Mucosa of rectum (tissue), 2 donors: ENCODE measurements around the gene WIPF2.

ENCODE experiments used
- H3K27ac ChIP-seq, 2 donors: one replicate each; pipeline ENCODE4 v1.7.0; 2013; ENCODE audit warnings: inconsistent platforms in 2 of 2, low read depth in 2 of 2, low read length in 2 of 2
- H3K27me3 ChIP-seq, 2 donors: one replicate each; pipeline ENCODE4 v1.7.0; 2013; ENCODE audit warnings: low read length in 2 of 2; ENCODE audit not compliant: control insufficient read depth in 2 of 2, insufficient read depth in 2 of 2
- H3K36me3 ChIP-seq, 2 donors: one replicate each; pipeline ENCODE4 v1.7.0; 2013; ENCODE audit warnings: low read length in 2 of 2; ENCODE audit not compliant: control insufficient read depth in 2 of 2, insufficient read depth in 2 of 2
- H3K4me1 ChIP-seq, 2 donors: one replicate each; pipeline ENCODE4 v1.7.0; 2013; ENCODE audit warnings: low read length in 2 of 2, mild to moderate bottlenecking in 1 of 2; ENCODE audit not compliant: control insufficient read depth in 2 of 2, insufficient read depth in 2 of 2
- H3K4me3 ChIP-seq, 2 donors: one replicate each; pipeline ENCODE4 v1.7.0; 2013; ENCODE audit warnings: low read length in 2 of 2
- H3K9ac ChIP-seq, 2 donors: one replicate each; pipeline ENCODE4 v1.7.0; 2013; ENCODE audit warnings: low read length in 2 of 2, low read depth in 1 of 2, mild to moderate bottlenecking in 1 of 2
- H3K9me3 ChIP-seq, 2 donors: one replicate each; pipeline ENCODE4 v1.7.0; 2013; ENCODE audit warnings: low read length in 2 of 2; ENCODE audit not compliant: control insufficient read depth in 2 of 2
- donor health status: healthy.
- donor health status: Normal muscosa, but diverticular disease.

Gene WIPF2

DNA sequence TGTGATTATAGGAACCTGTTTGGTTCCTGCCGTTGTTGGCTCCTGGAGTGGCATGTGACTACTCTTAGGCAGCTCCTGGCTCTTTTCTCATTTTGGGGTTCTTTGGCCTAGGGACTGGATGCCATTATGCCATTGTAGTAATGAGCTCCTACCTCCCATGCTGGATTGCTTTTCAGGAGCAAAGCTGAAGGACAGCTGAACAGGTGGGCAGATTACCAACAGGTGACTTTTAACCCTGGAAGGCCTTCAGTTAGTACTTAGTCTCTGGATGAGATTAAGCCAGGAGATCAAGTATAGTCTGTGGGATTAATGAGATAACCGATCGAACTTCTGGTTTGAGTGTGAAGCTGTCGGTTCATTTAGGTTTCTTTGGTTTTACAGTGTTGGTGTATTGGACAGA lies 25.2 kb downstream of the WIPF2 start:
- Histone ChIP-seq H3K9ac (peak overlapping the region in 1 of 2 donors; percentile 26), H3K4me3 (no peak overlapping the region), H3K4me1 (no peaks in the 10 kb centered on the region), H3K27me3 (no peaks in the 10 kb centered on the region), H3K9me3 (no peaks in the 10 kb centered on the region), H3K27ac (no peak overlapping the region), H3K36me3 (peaks cover 0 to 1% of the 10 kb centered on the region in 2 donors)

GRCh38 chr17:40247926-40248495 lies 28.9 kb downstream of the WIPF2 start:
- Histone ChIP-seq H3K4me1 (peaks cover 5 to 6% of the 10 kb centered on the region in 2 donors), H3K9me3 (no peaks in the 10 kb centered on the region), H3K36me3 (no peaks in the 10 kb centered on the region), H3K4me3 (no peak overlapping the region), H3K27ac (no peak overlapping the region), H3K27me3 (no peaks in the 10 kb centered on the region), H3K9ac (no peak overlapping the region)

DNA sequence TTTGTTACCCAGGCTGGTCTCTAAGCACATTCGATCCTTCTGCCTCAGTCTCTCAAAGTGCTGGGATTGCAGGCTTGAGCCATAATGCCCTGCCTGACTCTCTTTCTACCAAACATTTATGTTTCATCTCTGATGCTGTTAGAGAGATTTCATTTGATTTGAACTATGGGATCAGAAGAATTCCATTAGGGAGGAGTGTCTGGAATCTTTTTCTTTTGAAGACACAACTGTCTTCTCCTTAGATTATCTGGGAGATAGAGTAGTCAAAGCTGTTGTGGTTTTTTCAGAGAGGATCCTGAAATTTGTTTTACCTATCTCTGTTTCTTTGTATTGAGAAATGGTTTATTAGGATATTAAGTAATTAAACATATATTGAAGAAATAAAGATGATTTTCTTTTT lies 29.4 kb downstream of the WIPF2 start:
- H3K9ac ChIP-seq: no peak overlapping the region
- no peaks in the 10 kb centered on the region for H3K27me3 ChIP-seq
- H3K9me3 ChIP-seq: no peaks in the 10 kb centered on the region
- no peak overlapping the region for H3K4me3 ChIP-seq
- no peaks in the 10 kb centered on the region for H3K36me3 ChIP-seq
- H3K4me1 ChIP-seq: peaks cover 5 to 6% of the 10 kb centered on the region in 2 donors
- no peak overlapping the region for H3K27ac ChIP-seq

GRCh38 chr17:40251576-40251975 lies 32.5 kb downstream of the WIPF2 start:
- Histone ChIP-seq H3K4me1 (peaks cover 5 to 6% of the 10 kb centered on the region in 2 donors), H3K4me3 (no peak overlapping the region), H3K9me3 (no peaks in the 10 kb centered on the region), H3K9ac (no peak overlapping the region), H3K36me3 (peaks cover 3 to 4% of the 10 kb centered on the region in 2 donors), H3K27ac (peak overlapping the region; percentile 63 to 73), H3K27me3 (no peaks in the 10 kb centered on the region)

GRCh38 chr17:40253565-40253964 lies 34.5 kb downstream of the WIPF2 start:
- peaks cover 5 to 6% of the 10 kb centered on the region in 2 donors for H3K4me1 ChIP-seq
- H3K4me3 ChIP-seq: no peak overlapping the region
- H3K9me3 ChIP-seq: no peaks in the 10 kb centered on the region
- H3K27me3 ChIP-seq: no peaks in the 10 kb centered on the region
- H3K9ac ChIP-seq: no peak overlapping the region
- no peak overlapping the region for H3K27ac ChIP-seq
- peaks cover 15 to 22% of the 10 kb centered on the region in 2 donors for H3K36me3 ChIP-seq

GRCh38 chr17:40259505-40259904 lies 40.4 kb downstream of the WIPF2 start:
- no peak overlapping the region for H3K9ac ChIP-seq
- no peaks in the 10 kb centered on the region for H3K27me3 ChIP-seq
- H3K9me3 ChIP-seq: no peaks in the 10 kb centered on the region
- peaks cover 39 to 51% of the 10 kb centered on the region in 2 donors for H3K36me3 ChIP-seq
- H3K4me3 ChIP-seq: no peak overlapping the region
- H3K4me1 ChIP-seq: no peaks in the 10 kb centered on the region
- peak overlapping the region; percentile 35 to 44 for H3K27ac ChIP-seq

GRCh38 chr17:40260528-40260927 lies 41.4 kb downstream of the WIPF2 start:
- Histone ChIP-seq H3K9ac (no peak overlapping the region), H3K4me3 (no peak overlapping the region), H3K9me3 (no peaks in the 10 kb centered on the region), H3K27ac (no peak overlapping the region), H3K4me1 (no peaks in the 10 kb centered on the region), H3K27me3 (no peaks in the 10 kb centered on the region), H3K36me3 (peaks cover 48 to 62% of the 10 kb centered on the region in 2 donors)

DNA sequence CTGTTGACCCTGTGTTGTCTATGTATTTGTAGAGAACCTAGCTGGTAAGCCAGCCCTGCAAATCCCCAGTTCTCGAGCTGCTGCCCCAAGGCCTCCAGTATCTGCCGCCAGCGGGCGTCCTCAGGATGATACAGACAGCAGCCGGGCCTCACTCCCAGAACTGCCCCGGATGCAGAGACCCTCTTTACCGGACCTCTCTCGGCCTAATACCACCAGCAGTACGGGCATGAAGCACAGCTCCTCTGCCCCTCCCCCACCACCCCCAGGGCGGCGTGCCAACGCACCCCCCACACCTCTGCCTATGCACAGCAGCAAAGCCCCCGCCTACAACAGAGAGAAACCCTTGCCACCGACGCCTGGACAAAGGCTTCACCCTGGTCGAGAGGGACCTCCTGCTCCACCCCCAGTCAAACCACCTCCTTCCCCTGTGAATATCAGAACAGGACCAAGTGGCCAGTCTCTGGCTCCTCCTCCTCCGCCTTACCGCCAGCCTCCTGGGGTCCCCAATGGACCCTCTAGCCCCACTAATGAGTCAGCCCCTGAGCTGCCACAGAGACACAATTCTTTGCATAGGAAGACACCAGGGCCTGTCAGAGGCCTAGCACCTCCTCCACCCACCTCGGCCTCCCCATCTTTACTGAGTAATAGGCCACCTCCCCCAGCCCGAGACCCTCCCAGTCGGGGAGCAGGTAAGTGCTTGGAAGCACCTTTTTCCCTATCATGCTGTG lies 45.5 kb downstream of the WIPF2 start:
- H3K36me3 ChIP-seq: peaks cover 43 to 56% of the 10 kb centered on the region in 2 donors

DNA sequence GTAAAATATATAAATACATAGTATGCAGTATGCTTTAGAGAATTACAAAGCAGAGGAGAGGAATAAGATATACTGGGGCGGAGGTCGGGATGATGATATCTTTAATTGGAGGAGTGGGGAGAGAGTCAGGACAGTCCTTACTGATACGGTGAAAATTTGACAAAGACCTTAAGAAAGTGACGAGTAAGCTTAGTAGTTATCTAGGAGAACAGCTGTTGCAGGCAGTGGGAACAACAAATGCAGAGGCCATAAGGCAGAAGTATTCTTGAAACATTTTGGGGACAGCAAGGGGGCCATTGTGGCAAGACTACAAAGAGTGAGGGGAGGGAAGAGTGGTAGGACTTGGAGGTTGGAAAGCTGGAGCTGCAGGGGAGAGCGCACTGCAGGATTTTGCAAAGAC lies 46.2 kb downstream of the WIPF2 start:
- peaks cover 42 to 54% of the 10 kb centered on the region in 2 donors for H3K36me3 ChIP-seq
- no peak overlapping the region for H3K4me3 ChIP-seq
- no peak overlapping the region for H3K9ac ChIP-seq
- no peak overlapping the region for H3K27ac ChIP-seq
- H3K4me1 ChIP-seq: no peaks in the 10 kb centered on the region
- H3K9me3 ChIP-seq: no peaks in the 10 kb centered on the region
- no peaks in the 10 kb centered on the region for H3K27me3 ChIP-seq

More for the DNA sequence above, 45.5 kb downstream of the WIPF2 start:
- H3K9ac ChIP-seq: no peak overlapping the region
- no peaks in the 10 kb centered on the region for H3K27me3 ChIP-seq
- no peak overlapping the region for H3K4me3 ChIP-seq
- H3K27ac ChIP-seq: no peak overlapping the region
- H3K4me1 ChIP-seq: no peaks in the 10 kb centered on the region
- H3K9me3 ChIP-seq: no peaks in the 10 kb centered on the region

GRCh38 chr17:40266882-40267281 lies 47.8 kb downstream of the WIPF2 start:
- Histone ChIP-seq H3K4me1 (no peaks in the 10 kb centered on the region), H3K27ac (no peak overlapping the region), H3K9ac (no peak overlapping the region), H3K36me3 (peaks cover 42 to 62% of the 10 kb centered on the region in 2 donors), H3K27me3 (no peaks in the 10 kb centered on the region), H3K9me3 (no peaks in the 10 kb centered on the region), H3K4me3 (no peak overlapping the region)
